HepG2 (cell line): Measurements from ENCODE around the gene CMTM3. TPM values are rescaled to one million over a fixed set of nuclear protein-coding genes. Genes with fewer than 3 reads are reported as not detected.

Experiments used
- EP300 ChIP-seq, 3 experiments: sonication (generic) in 1 of 3; formaldehyde crosslinking in 1 of 3; IDR thresholded peaks; 2 replicates each; pipeline versions ENCODE4 v1.5.1 to v1.6.1; 2011 to 2020; ENCODE audit warnings: low read depth in 2 of 3, low read length in 2 of 3, borderline replicate concordance in 1 of 3, improper control_type of control experiment in 1 of 3, mild to moderate bottlenecking in 1 of 3, missing genetic modification reagents in 1 of 3, moderate library complexity in 1 of 3
- ESRRA ChIP-seq: sonication (generic); formaldehyde crosslinking; IDR thresholded peaks from 2 replicates; pipeline ENCODE4 v1.5.1; 2020; ENCODE audit warnings: mild to moderate bottlenecking, low read depth, missing genetic modification reagents
- GABPA ChIP-seq, 2 experiments: IDR thresholded peaks; 2 replicates each; pipeline ENCODE4 v1.6.1; 2011 to 2016; ENCODE audit warnings: low read depth in 2 of 2, low read length in 1 of 2, missing biosample characterization in 1 of 2, missing genetic modification characterization in 1 of 2
- HIVEP1 ChIP-seq: sonication (generic); formaldehyde crosslinking; IDR thresholded peaks from 2 replicates; pipeline ENCODE4 v1.4.0; 2020; ENCODE audit warnings: mild to moderate bottlenecking, missing genetic modification reagents
- HOXA5 ChIP-seq: sonication (generic); formaldehyde crosslinking; IDR thresholded peaks from 2 replicates; pipeline ENCODE4 v1.4.0; 2020; ENCODE audit warnings: missing genetic modification reagents
- KIAA2018 ChIP-seq: sonication (generic); formaldehyde crosslinking; IDR thresholded peaks from 2 replicates; pipeline ENCODE4 v1.5.0; 2020; ENCODE audit warnings: mild to moderate bottlenecking, missing genetic modification reagents, borderline replicate concordance
- MTF1 ChIP-seq: sonication (generic); formaldehyde crosslinking; IDR thresholded peaks from 2 replicates; pipeline ENCODE4 v1.5.0; 2020; ENCODE audit warnings: missing genetic modification reagents
- MYNN ChIP-seq: sonication (generic); formaldehyde crosslinking; IDR thresholded peaks from 2 replicates; pipeline ENCODE4 v1.4.0; 2020; ENCODE audit warnings: mild to moderate bottlenecking, low read depth, missing genetic modification reagents
- NCOA2 ChIP-seq: sonication (generic); formaldehyde crosslinking; IDR thresholded peaks from 2 replicates; pipeline ENCODE4 v1.8.0; 2022; ENCODE audit warnings: inconsistent platforms
- REL ChIP-seq: sonication (generic); formaldehyde crosslinking; conservative IDR thresholded peaks from 2 replicates; pipeline ENCODE4 v1.8.0; 2022; ENCODE audit warnings: mild to moderate bottlenecking, missing genetic modification reagents, moderate library complexity
- SRSF1 ChIP-seq: fragments of 200-400 bp; formaldehyde crosslinking; optimal IDR thresholded peaks from 2 replicates; pipeline ENCODE3; 2017; ENCODE audit warnings: mild to moderate bottlenecking, low read depth, low read length, moderate library complexity
- TFAP4 ChIP-seq: sonication (generic); IDR thresholded peaks from 2 replicates; pipeline ENCODE4 v1.6.1; 2016; ENCODE audit warnings: low read depth, borderline replicate concordance
- ZFYVE20 ChIP-seq: sonication (generic); formaldehyde crosslinking; IDR thresholded peaks from 2 replicates; pipeline ENCODE4 v1.8.0; 2023; ENCODE audit warnings: low read depth, mild to moderate bottlenecking, moderate library complexity, missing genetic modification reagents, borderline replicate concordance
- ZNF224 ChIP-seq: sonication (generic); formaldehyde crosslinking; IDR thresholded peaks from 2 replicates; pipeline ENCODE4 v1.5.0; 2020; ENCODE audit warnings: mild to moderate bottlenecking, missing genetic modification reagents
- ZNF253 ChIP-seq: sonication (generic); formaldehyde crosslinking; IDR thresholded peaks from 2 replicates; pipeline ENCODE4 v1.8.0; 2022; ENCODE audit warnings: mild to moderate bottlenecking, missing genetic modification reagents, borderline replicate concordance
- ZNF3 ChIP-seq: IDR thresholded peaks from 2 replicates; pipeline ENCODE4 v1.7.0; 2017; ENCODE audit warnings: inconsistent platforms
- ZNF350 ChIP-seq: sonication (generic); formaldehyde crosslinking; IDR thresholded peaks from 2 replicates; pipeline ENCODE4 v1.4.0; 2020; ENCODE audit warnings: mild to moderate bottlenecking, low read depth, missing genetic modification reagents, borderline replicate concordance
- ZNF354B ChIP-seq: sonication (generic); formaldehyde crosslinking; IDR thresholded peaks from 2 replicates; pipeline ENCODE4 v1.8.0; 2022; ENCODE audit warnings: mild to moderate bottlenecking, missing genetic modification reagents
- ZNF441 ChIP-seq: sonication (generic); formaldehyde crosslinking; IDR thresholded peaks from 2 replicates; pipeline ENCODE4 v1.7.0; 2021; ENCODE audit warnings: missing genetic modification reagents, borderline replicate concordance
- ZNF670 ChIP-seq: sonication (generic); formaldehyde crosslinking; IDR thresholded peaks from 2 replicates; pipeline ENCODE4 v1.8.0; 2022; ENCODE audit warnings: mild to moderate bottlenecking, missing genetic modification reagents, borderline replicate concordance
- ZSCAN29 ChIP-seq: sonication (generic); formaldehyde crosslinking; conservative IDR thresholded peaks from 2 replicates; pipeline ENCODE4 v1.4.0; 2020; ENCODE audit warnings: mild to moderate bottlenecking, missing genetic modification reagents
- polyA plus RNA-seq, 8 experiments: library from polyadenylated mRNA; depleted of rRNA in 3 of 8; stranded (reverse) in 7 of 8; unstranded in 1 of 8; fragments of >200 nt; fragmentation: Illumina TruSeq in 4 of 8; extraction: Trizol in 4 of 8; gene quantifications; 2 replicates each; pipeline versions ENCODE4 v1.2.1 to v1.2.3, GENCODE V29; 2011 to 2016; ENCODE audit warnings: low read depth in 4 of 8, missing spikeins in 1 of 8, mixed read lengths in 1 of 8; ENCODE audit not compliant: insufficient read depth in 1 of 8
- total RNA-seq, 5 experiments: library from RNA; depleted of rRNA; stranded (reverse); fragments of >200 nt; fragmentation: Illumina TruSeq; extraction: Trizol; gene quantifications; 2 replicates each; pipeline ENCODE4 v1.2.3, GENCODE V29; 2016; ENCODE audit warnings: low read depth in 1 of 5

Gene CMTM3
- total and polyA plus RNA-seq, 2 of the 13 experiments (the other 11 are each of a cell fraction or from before 2014, with no cell fraction given): 29.2 to 48.7 TPM

GRCh38 chr16:66604376-66605176, at the start of gene CMTM3 (continued):
- TF ChIP-seq REL (CRISPR knock-in tag) (no peak), ZSCAN29 (no peak), ZNF670 (CRISPR knock-in tag) (no peak), GABPA (IDR thresholded peaks at IDR 0.05; ENCODE audit: low read depth, low read length) (peak; percentile 53), GABPA (CRISPR knock-in tag; IDR thresholded peaks at IDR 0.05; ENCODE audit: low read depth) (no peak; the same call in 1 of the 2 replicates), ZNF224 (no peak), NCOA2 (CRISPR knock-in tag) (no peak), HIVEP1 (CRISPR knock-in tag) (no peak), MYNN (CRISPR knock-in tag) (no peak), HOXA5 (CRISPR knock-in tag) (no peak), ZFYVE20 (CRISPR knock-in tag) (no peak), KIAA2018 (no peak), MTF1 (no peak), ZNF441 (no peak), ZNF253 (CRISPR knock-in tag) (no peak), ZNF3 (CRISPR knock-in tag) (no peak), ZNF354B (CRISPR knock-in tag) (no peak), SRSF1 (no peak), TFAP4 (no peak), ESRRA (CRISPR knock-in tag) (0 out of 2 replicates have a peak, but pooled peaks have one; percentile 45), EP300 (IDR thresholded peaks at IDR 0.05; ENCODE audit: low read depth in 2 of 2, low read length in 2 of 2) (no peak), EP300 (CRISPR knock-in tag; IDR thresholded peaks at IDR 0.05; ENCODE audit: borderline replicate concordance) (no peak), ZNF350 (CRISPR knock-in tag) (no peak)
